GM21529 (cell line): Measurements from ENCODE around the gene ZMIZ1.
A peak's percentile ranks its signal among the peaks of the same experiment; 100 is the strongest.

Experiments
- ATAC-seq: cut with Tn5 transposase; IDR thresholded peaks from one replicate; pipeline ENCODE4 v1.9.1; 2021; ENCODE audit not compliant: unreplicated experiment

ZMIZ1 gene

DNA sequence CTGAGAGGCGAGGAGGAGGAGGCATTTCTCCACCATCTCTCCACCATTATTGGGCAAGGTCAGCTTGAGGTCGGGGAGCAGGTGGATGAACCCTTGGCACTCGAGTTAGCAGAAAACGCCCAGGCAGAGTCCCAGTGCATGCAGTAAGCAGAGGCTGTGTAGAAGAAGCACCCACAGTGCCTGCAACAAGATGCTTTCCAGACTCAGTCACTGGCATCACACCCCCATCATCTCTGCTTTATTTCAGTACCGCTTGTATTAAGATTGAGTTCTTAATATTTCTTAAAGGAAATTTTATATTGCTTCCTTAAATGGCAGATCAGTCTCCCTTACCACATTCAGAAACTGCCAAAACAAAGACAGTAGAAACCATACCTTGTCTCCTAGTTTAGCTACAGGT lies 156.2 kb downstream of the ZMIZ1 start:
- no peak for ATAC-seq

DNA sequence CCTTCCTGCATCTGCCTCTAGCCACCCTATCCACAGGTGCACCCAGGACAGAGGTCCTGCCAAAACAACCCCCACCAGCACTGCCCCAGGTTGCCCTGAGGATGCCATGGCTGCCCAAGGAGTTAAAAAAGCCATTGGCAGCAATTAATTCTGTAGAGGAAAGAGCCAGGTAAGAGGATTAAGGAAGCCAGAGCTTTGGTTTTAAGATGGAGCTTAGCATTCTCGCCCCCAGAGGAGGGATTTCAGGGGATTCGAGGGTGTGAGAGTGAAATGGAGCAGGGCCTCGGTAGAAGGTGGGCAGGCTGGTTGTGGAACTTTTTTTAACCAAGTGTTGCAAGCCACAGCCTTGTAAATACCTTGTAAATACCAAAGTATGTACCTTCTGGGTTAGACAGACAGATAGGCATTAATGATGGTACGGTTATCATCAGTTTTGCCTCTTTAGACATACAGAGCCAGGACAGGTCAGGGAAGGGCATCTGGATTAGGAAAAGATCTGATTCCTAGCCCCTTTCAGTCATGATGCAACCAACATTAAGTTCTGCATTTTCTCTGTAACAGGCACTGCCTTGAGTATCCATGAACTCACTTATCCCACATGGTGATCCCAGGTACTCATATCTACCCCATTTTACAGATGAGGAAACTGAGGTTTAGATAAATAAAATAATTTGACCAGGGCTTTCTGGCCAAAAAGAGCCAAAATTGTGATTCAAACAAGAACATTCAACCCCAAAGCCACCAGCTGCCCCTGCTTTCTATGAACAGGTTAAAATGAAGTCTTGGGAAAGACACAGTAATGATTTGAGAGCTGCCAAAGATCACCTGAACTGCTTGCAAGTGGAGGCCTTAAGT lies 157.9 kb downstream of the ZMIZ1 start:
- no peak for ATAC-seq

- ATAC-seq, result no peak
These were observed 160.3 kb downstream of the ZMIZ1 start for GRCh38 chr10:79229071-79229541.

GRCh38 chr10:79229830-79230327 lies 161.1 kb downstream of the ZMIZ1 start:
- ATAC-seq, result no peak

DNA sequence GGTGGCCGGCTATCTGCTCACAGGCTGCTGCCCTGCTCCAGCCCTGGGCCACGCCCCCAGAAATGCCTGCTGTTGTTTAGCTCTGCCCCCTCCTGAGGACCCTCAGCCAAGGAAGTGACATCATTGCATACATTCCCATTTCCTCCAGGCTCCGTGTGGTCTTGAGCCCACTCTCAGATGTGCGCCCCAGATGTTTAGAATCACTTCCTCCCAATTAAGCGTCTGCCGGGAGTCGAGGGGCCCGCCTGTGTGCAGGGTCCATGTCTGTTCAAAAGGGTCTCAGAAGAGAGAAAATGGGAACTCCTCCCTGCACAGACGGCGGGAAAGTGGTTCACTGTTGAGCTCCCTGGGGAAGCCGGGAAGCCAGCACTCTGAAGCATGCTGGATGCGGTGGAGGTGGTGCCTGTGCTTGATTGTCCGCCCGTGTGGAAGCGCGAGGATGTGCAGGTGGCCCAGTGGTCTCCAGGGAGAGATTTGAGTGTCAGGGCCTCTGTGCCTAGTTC lies 161.6 kb downstream of the ZMIZ1 start:
- no peak for ATAC-seq

DNA sequence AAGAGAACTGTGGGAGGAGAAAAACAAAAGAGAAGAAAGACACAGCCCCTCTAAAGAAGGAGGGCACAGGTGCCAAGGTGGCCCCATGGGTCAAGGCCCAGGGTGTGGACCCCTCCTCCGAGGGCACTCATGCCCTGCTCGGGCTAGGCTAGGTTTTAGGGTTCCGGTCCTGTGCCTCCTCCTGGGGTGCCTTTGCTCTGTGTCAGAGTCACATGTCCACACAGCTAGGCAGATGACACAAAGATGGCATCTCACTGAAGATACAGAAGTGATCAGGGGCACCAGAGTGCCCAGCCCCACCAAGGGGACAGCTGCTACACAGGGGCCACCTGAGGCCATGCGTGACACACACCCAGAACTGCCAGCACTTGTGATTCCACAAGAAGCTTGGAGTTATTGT lies 162.1 kb downstream of the ZMIZ1 start:
- ATAC-seq, result no peak

DNA sequence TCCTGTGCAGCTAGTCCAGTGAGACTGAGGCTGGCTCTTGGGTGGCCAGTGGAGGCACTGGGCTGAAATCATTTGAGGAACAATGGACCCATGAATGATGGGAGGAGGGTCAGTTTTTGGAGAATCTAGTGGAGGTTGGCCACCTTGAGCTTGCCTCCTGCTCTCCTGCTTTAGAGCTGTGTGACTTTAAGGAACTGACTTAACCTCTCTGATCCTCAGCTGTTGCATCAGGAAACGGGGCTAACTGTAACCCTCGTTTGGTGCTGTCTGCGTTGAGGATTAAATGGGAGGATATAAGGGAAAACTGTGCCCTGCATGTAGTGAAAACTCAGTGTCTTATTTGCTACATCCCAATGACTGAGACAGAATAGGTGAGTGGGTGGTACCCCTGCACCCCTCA lies 163.1 kb downstream of the ZMIZ1 start:
- ATAC-seq, result no peak

- no peak for ATAC-seq
These were observed 164.1 kb downstream of the ZMIZ1 start for GRCh38 chr10:79232864-79233263.

DNA sequence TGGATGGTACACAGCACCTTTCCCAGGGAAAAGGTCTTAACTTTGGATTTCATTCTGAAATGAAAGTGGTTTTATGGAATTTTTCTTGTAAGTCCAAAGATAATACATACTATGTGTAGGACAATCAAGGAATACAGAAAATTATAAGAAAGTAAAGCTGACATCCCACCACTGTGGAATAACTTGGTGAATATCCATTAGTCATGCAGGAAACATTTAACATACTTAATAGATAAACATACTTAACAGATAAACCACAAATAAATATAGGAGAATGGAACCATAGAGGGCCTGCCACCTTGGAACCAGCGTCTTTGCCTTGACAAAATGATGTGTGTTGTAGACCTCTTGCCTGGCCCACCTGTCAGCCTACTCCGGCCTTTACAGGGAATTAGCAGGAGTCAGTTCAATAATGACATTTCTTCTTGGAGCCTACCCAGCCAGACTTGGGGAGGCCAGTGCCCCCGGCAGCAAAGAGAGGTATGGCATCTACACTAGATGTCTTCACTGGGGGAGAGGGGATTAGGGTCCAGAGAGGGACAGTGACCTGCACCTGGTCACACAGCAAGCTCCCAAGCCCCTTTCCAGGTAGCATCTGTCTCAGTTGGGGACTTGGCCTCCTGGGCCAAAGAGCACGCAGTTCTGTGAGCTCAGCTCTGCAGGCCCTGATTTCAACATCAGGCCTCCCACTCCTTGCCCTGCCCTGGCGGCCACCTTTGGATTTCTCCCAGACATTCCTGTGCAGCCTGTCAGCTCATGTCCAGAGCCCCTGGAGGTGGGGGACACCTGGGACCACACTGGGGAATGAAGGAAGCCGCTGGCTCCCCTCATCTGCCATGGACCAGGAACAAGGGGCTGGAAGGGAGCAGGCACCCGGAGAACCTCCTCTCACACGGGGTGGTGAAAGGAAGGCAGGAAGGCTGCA lies 165.9 kb downstream of the ZMIZ1 start:
- ATAC-seq, result no peak

DNA sequence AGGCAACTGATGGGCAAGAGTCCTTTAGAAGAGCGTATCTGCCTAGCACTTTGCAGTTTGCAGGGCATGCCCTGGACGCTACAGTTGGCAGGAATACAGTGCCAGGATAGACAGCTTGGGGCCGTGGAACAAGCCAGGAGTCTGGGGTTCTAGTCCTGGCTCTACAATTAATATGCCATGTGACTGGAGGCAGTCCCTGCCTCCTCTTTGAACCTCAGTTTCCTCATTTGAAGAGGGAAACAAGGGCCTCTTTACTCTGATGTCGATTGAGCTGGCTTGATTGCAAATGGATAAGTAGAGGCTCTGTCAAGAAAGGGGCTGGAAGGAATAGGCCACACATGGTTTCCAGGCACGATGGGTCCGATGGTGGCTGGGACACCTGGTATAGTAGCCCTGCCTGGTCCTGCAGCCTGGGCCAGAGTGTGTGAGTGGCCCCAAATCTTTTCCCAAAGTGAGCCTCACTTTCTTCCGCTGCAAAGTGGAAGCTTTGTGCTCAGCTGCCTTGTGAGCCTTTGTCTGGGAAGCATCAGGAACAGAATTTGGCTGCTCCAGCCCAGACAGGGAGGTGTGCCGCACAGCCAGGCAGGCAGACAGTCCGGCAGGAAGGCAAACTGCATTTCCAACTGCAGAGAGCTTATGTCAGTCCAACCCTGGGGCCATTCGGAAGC lies 167.1 kb downstream of the ZMIZ1 start:
- no peak for ATAC-seq

GRCh38 chr10:79236433-79236765 lies 167.6 kb downstream of the ZMIZ1 start:
- ATAC-seq, result no peak

GRCh38 chr10:79237454-79238157 lies 168.8 kb downstream of the ZMIZ1 start:
- no peak for ATAC-seq

DNA sequence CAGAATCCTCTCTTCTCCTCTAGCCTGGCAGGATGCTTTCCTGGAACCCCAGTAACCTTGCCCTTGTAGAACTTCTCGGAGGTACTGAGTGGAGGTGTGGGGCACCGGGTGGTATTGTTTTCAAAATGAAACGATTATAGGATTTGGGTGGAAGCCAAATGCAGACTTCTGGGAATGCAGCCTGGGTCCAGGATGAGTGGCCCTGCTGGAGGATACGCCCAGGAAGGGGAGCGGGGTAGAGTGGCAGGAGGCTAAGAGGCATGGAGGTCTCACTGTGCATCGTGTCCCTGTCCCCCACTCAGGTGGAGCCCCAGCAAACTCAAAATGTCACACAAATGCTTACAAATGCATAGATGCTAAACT lies 169.4 kb downstream of the ZMIZ1 start:
- no peak for ATAC-seq

DNA sequence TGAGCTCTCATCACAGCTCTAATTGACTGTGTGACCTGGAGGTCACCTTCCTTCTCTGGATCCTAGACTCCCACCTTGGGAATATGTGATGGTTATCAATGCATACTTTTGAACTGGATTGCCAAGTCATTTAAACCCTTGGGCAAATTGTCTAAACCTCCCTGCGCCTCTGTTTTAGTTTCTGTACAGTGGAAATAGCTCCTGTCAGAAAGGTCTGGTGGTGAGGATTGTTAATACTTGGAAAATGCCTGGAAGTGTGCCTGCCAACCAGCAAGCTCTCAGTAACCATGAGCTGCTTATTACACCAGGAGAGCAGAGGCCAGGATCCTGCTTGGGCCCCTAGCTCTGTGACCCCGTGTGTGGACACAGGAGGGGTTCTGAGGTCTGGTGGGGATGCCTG lies 169.8 kb downstream of the ZMIZ1 start:
- no peak for ATAC-seq

DNA sequence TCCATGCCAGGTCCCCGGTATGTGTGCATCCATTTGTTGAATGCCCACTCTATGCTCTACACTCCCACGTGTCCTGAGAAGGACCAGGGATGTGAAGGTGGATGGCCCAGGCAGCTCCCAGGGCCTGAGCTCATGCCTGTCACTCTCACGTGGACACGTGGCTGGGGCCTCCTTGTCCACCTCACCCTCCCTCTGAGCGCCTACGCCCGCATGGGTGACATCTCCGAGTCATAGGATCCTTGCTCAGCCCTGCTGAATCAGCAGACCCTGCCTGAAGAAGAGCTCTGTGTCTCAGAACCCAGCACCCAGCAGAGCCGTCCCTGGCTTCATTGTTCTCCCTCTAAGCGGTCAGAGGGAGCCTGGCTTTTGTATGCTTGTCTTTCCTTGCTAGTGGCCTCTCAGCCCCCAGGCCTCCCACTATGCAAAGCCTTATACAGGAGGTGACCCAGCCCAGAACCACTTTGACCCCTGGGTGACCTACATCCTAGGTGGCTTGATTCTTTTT lies 170.6 kb downstream of the ZMIZ1 start:
- no peak for ATAC-seq

DNA sequence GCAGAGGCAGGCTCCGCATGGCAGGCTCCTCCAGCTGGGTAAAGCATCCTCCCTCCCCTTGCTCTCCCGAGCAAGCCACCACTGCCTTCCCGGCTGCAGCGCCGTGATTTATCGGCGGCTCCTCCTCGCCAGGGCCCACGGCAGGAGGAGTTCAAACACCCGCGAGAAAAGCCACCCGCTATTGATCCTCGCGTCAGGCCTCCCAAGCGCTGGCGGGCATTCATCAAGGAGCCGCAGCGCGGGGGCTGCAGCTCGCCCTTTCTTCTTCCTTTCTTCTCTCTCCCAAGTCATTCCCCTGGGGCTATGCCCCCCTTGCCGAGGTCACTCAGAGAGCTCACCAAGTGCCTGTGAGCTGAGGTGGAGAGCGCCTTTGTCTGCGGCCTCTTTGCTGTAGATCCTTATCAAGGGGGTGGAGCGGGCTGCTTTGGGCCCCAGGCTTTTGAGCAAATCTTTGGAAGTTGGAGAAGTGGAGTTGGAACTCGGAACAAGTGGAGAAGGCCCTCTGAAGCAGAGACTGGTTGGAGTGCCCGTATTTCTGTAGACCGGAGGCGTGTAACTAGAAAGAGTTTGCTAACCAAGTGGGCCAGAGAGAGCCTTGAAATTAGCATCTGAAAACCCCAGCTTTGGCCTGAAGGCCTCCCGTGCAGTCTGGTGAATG lies 171.3 kb downstream of the ZMIZ1 start:
- ATAC-seq, result no peak

DNA sequence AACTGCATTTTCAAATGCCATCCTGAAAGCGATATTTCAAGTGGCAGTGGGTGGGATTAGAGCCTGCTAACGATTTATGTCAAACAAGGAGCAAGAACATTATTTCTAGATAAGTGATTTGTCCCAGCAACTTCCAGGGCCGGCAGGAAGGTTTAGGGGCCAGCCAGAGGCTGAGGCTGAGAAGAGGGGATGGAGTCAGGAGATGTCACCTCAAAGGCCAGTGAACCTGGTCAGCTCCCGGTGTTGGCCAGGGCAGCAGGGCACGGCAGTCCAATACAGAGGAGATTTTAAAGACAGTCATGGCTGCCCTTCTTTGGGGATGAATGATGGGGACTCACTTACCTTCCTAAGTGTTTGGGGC lies 172.8 kb downstream of the ZMIZ1 start:
- ATAC-seq, result no peak

- peak; percentile 33 for ATAC-seq
These were observed 173.3 kb downstream of the ZMIZ1 start for GRCh38 chr10:79241990-79242619.

DNA sequence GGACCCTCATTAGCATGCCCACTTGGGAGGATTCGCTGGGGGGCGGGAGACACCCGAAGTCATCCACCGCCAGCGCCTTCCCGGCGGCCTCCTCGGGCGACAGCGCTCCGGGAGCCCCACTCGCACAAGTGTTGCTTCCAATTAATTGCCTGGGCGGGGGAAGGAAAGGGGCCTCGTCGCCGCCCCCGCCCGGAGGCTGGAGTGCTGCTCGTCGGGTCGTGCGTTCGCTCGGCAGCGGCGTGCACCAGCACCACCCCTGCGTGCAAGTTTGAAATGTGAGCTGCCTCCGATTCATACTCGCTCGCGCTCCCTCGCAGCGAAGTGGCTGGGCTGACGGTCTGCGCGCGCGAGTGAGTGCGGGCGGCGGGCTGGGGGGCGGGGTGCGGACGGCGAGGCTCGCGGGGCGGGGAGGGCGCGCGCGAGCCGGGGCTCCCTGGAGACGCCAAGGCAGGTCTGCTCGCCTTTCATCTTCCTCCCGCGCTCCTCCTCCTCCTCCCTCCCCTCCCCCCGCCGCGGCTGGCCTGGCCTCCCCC lies 173.9 kb downstream of the ZMIZ1 start:
- ATAC-seq, result peak; percentile 17
